B cell (primary cell): ENCODE results near the gene DDX52. TPM values are rescaled to one million over a fixed set of nuclear protein-coding genes. Genes with fewer than 3 reads are reported as not detected.

ENCODE experiments used
- ATAC-seq: fragments of 200-7000 bp; cut with Tn5 transposase; one replicate; pipeline ENCODE4 v1.10.0; 2021; ENCODE audit warnings: low read depth, mild to moderate bottlenecking, moderate number of reproducible peaks, moderate library complexity
- CTCF ChIA-PET: fragments of 350-600 bp; sonication (Branson Sonifier 250); formaldehyde crosslinking; loops from one replicate; lab custom pipeline; 2021; ENCODE audit warnings: antibody characterized with exemption, inconsistent platforms; lab: Charles Lee
- POLR2A ChIA-PET: fragments of 350-600 bp; sonication (Branson Sonifier 250); formaldehyde crosslinking; loops from one replicate; lab custom pipeline; 2021; ENCODE audit warnings: antibody characterized with exemption; lab: Charles Lee
- DNase-seq: peaks from one replicate; pipeline ENCODE4 v3.0.0; 2013
- H2AFZ ChIP-seq: 2 replicates; pipeline ENCODE4 v1.6.1; 2012; ENCODE audit warnings: mild to moderate bottlenecking, low read depth, low read length; ENCODE audit not compliant: insufficient read depth, poor library complexity, severe bottlenecking
- H3K27ac ChIP-seq, 2 donors: 1 replicate in 1 of 2; 2 replicates in 1 of 2; pipeline ENCODE4 v1.5.1; 2012 to 2013; ENCODE audit warnings: low read length in 2 of 2, mild to moderate bottlenecking in 2 of 2, moderate library complexity in 1 of 2
- H3K27me3 ChIP-seq, 4 experiments: fragments of 200-600 bp in 1 of 4; sonication (generic) in 1 of 4; replicated peaks in 1 of 4; 1 replicate in 2 of 4; 2 replicates in 2 of 4; pipeline versions ENCODE4 v1.6.1 to v1.7.0; 2013 to 2016; ENCODE audit warnings: low read length in 3 of 4, mild to moderate bottlenecking in 2 of 4, mixed read lengths in 1 of 4, moderate library complexity in 1 of 4; ENCODE audit not compliant: insufficient read depth in 4 of 4, control insufficient read depth in 3 of 4; ENCODE audit errors: control extremely low read depth in 1 of 4
- H3K36me3 ChIP-seq, 2 experiments: replicated peaks in 1 of 2; 1 replicate in 1 of 2; 2 replicates in 1 of 2; pipeline versions ENCODE4 v1.6.1 to v1.7.1; 2013; ENCODE audit warnings: low read length in 1 of 2; ENCODE audit not compliant: insufficient read depth in 2 of 2, control insufficient read depth in 1 of 2; ENCODE audit errors: control extremely low read depth in 1 of 2, extremely low read depth in 1 of 2
- H3K4me1 ChIP-seq, 2 donors: fragments of 200-600 bp in 1 of 2; sonication (generic) in 1 of 2; 1 replicate in 1 of 2; 2 replicates in 1 of 2; pipeline versions ENCODE4 v1.5.1 to v1.6.1; 2013 to 2017; ENCODE audit warnings: low read length in 2 of 2; ENCODE audit not compliant: control insufficient read depth in 2 of 2, insufficient read depth in 2 of 2
- H3K4me2 ChIP-seq: replicated peaks from 2 replicates; pipeline ENCODE3; 2012; ENCODE audit warnings: mild to moderate bottlenecking, low read depth, low read length; ENCODE audit not compliant: poor library complexity, severe bottlenecking
- H3K4me3 ChIP-seq, 5 experiments: fragments of 200-600 bp in 1 of 5; sonication (generic) in 1 of 5; 1 replicate in 3 of 5; 2 replicates in 2 of 5; pipeline versions ENCODE4 v1.5.1 to v1.7.0; 2011 to 2016; ENCODE audit warnings: low read length in 4 of 5, mild to moderate bottlenecking in 4 of 5, low read depth in 2 of 5, control low read depth in 1 of 5, moderate library complexity in 1 of 5; ENCODE audit not compliant: insufficient read depth in 1 of 5; ENCODE audit errors: control extremely low read depth in 1 of 5, extremely low read depth in 1 of 5
- H3K79me2 ChIP-seq: fragments of 200-600 bp; sonication (generic); one replicate; pipeline ENCODE4 v1.6.0; 2016; ENCODE audit warnings: low read length; ENCODE audit not compliant: control insufficient read depth, insufficient read depth
- H3K9ac ChIP-seq: fragments of 200-600 bp; sonication (generic); 2 replicates; pipeline ENCODE4 v1.6.1; 2017; ENCODE audit warnings: mild to moderate bottlenecking, low read length, moderate library complexity
- H3K9me3 ChIP-seq, 3 donors: one replicate each; pipeline versions ENCODE4 v1.6.1 to v1.7.1; 2013; ENCODE audit warnings: low read length in 2 of 3; ENCODE audit not compliant: control insufficient read depth in 2 of 3, insufficient read depth in 1 of 3; ENCODE audit errors: control extremely low read depth in 1 of 3
- H4K20me1 ChIP-seq: 2 replicates; pipeline ENCODE4 v1.6.0; 2012; ENCODE audit warnings: mild to moderate bottlenecking, low read length; ENCODE audit not compliant: insufficient read depth, control insufficient read depth, poor library complexity, severe bottlenecking
- H3K27ac Mint-ChIP-seq: one replicate; pipeline ENCODE4 v1.8.0; 2021; ENCODE audit warnings: mixed read lengths
- H3K27me3 Mint-ChIP-seq: one replicate; pipeline ENCODE4 v1.8.0; 2021; ENCODE audit warnings: mixed read lengths
- H3K4me1 Mint-ChIP-seq: one replicate; pipeline ENCODE4 v1.8.0; 2021; ENCODE audit warnings: mixed read lengths
- H3K4me3 Mint-ChIP-seq: one replicate; pipeline ENCODE4 v1.8.0; 2021; ENCODE audit warnings: mixed read lengths
- H3K9me3 Mint-ChIP-seq: one replicate; pipeline ENCODE4 v1.8.0; 2022; ENCODE audit warnings: mixed read lengths; ENCODE audit not compliant: insufficient read depth
- EZH2 ChIP-seq: IDR thresholded peaks from 2 replicates; pipeline ENCODE4 v1.6.1; 2012; ENCODE audit warnings: borderline replicate concordance, low read depth, mild to moderate bottlenecking, moderate library complexity, low read length; ENCODE audit not compliant: insufficient read depth, poor library complexity, severe bottlenecking
- WGBS: methylation state at CpG from one replicate; pipeline ENCODE4 v1.1.5; 2013; ENCODE audit warnings: missing lambda C conversion rate; ENCODE audit not compliant: insufficient coverage; 5-methylcytosine and 5-hydroxymethylcytosine counted together
- intact Hi-C: fragments of 100-400 bp; cut with micrococcal nuclease; formaldehyde crosslinking; loops from one replicate; pipeline ENCODE4 v1.10.0; 2022
- polyA plus RNA-seq: library from polyadenylated mRNA; depleted of rRNA; stranded (reverse); fragments of >200 nt; gene quantifications from 2 replicates; pipeline ENCODE4 v1.2.3, GENCODE V29; 2012
- total RNA-seq, 2 donors: library from RNA; stranded (reverse); fragments of 120-200 nt in 1 of 2; gene quantifications; 1 replicate in 1 of 2; 2 replicates in 1 of 2; pipeline versions ENCODE4 v1.2.3 to v1.2.4, GENCODE V29; 2013 to 2022
- TF ChIP-seq, protein P1 (sequence below): fragments of 200-600 bp; IDR thresholded peaks from one replicate; pipeline ENCODE4 v1.8.0; 2022; ENCODE audit warnings: antibody characterized with exemption, mild to moderate bottlenecking

DDX52 gene
- total and polyA plus RNA-seq, 2 donors (not counting 1 experiment from before 2014, with no cell fraction given): 5.7 to 38.2 TPM

DNA sequence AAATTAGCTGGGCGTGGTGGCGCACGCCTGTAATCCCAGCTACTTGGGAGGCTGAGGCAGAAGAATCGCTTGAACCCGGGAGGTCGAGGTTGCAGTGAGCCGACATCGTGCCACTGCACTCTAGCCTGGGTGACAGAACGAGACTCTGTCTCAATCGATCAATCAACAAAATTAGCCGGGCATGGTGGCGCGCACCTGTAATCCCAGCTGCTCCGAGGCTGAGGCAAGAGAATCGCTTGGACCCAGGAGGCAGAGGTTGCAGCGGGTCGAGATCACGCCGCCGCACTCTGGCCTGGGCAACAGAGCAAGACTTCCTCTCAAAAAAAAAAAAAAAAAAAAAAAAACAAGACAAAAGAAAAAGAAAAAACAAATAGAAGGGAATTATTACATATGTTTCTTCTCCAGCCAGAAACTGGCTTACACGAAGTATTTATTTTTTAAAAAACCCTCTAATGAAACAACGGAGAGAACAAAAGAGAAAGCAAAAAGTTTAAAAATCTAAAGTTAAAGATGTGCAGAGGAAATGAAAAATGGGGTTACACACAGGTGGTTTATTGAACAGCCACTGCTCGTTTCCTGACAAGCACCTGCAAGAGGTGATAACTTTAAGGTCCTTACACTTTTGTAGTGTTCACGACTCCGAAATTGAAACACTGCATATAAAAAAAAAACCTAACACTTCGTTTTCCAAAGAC, 35.5 kb downstream of the DDX52 start:
- H4K20me1 ChIP-seq: peaks cover 33% of the 10 kb centered on the region
- Mint-ChIP-seq H3K9me3 (no peaks in the 10 kb centered on the region), H3K4me3 (peak overlapping the region; percentile 95), H3K4me1 (peaks cover 48% of the 10 kb centered on the region), H3K27ac (peak overlapping the region; percentile 97), H3K27me3 (no peaks in the 10 kb centered on the region)
- WGBS: 36% methylated on average over 14 of the region's 26 CpGs
- peak overlapping the region; percentile 77 for H3K4me2 ChIP-seq
- ATAC-seq: no peak
- peak overlapping the region; percentile 93 for H3K9ac ChIP-seq
- ChIA-PET POLR2A (interaction anchor here (0.6 to 1.0 kb wide), 2 partner anchors 36 to 78 kb away, joined by 3 to 6 read pairs; no protein-coding TSS in a partner anchor), CTCF (interaction anchor here (0.6 to 2.9 kb wide), 5 partner anchors 12 to 237 kb away, joined by 3 to 19 read pairs (median 3); no protein-coding TSS in a partner anchor)
- H3K36me3 ChIP-seq: peaks cover 5 to 17% of the 10 kb centered on the region in 2 experiments
- H3K4me1 ChIP-seq: peaks cover 24 to 37% of the 10 kb centered on the region in 2 donors
- no peaks in the 10 kb centered on the region for H3K27me3 ChIP-seq
- TF ChIP-seq, protein P1, sequence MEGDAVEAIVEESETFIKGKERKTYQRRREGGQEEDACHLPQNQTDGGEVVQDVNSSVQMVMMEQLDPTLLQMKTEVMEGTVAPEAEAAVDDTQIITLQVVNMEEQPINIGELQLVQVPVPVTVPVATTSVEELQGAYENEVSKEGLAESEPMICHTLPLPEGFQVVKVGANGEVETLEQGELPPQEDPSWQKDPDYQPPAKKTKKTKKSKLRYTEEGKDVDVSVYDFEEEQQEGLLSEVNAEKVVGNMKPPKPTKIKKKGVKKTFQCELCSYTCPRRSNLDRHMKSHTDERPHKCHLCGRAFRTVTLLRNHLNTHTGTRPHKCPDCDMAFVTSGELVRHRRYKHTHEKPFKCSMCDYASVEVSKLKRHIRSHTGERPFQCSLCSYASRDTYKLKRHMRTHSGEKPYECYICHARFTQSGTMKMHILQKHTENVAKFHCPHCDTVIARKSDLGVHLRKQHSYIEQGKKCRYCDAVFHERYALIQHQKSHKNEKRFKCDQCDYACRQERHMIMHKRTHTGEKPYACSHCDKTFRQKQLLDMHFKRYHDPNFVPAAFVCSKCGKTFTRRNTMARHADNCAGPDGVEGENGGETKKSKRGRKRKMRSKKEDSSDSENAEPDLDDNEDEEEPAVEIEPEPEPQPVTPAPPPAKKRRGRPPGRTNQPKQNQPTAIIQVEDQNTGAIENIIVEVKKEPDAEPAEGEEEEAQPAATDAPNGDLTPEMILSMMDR: no peak
- TF ChIP-seq EZH2: no peak
- no peaks in the 10 kb centered on the region for H3K9me3 ChIP-seq
- peak overlapping the region; percentile 78 for H2AFZ ChIP-seq
- DNase-seq: peak; percentile 72
- peaks cover 46% of the 10 kb centered on the region for H3K79me2 ChIP-seq
- H3K4me3 ChIP-seq: peak overlapping the region; percentile 80 to 94 (median 89)
- intact Hi-C loops: no loop called here
- peak overlapping the region; percentile 80 to 86 for H3K27ac ChIP-seq
